ENCODE data around the gene CLCN2.

The CLCN2 gene

GRCh38 chr3:184338511-184338945, 22.9 kb downstream of the CLCN2 start:
- peak; percentile 35 for ATAC-seq
- no peak for TF ChIP-seq ZFP30 (CRISPR knock-in tag; IDR thresholded peaks at IDR 0.05)
- peak; percentile 55; the same call in 1 of the 2 replicates for TF ChIP-seq PATZ1 (CRISPR knock-in tag; IDR thresholded peaks at IDR 0.05; ENCODE audit: borderline replicate concordance)

GRCh38 chr3:184337981-184338380, 23.4 kb downstream of the CLCN2 start:
- TF ChIP-seq ARNTL (CRISPR knock-in tag; IDR thresholded peaks at IDR 0.05; ENCODE audit: borderline replicate concordance, low read depth) (no peak), CSDC2 (CRISPR knock-in tag; IDR thresholded peaks at IDR 0.05) (no peak), OSR1 (CRISPR knock-in tag; IDR thresholded peaks at IDR 0.05) (no peak), ZNF565 (CRISPR knock-in tag; conservative IDR thresholded peaks at IDR 0.05; ENCODE audit: low read depth) (no peak), PATZ1 (CRISPR knock-in tag; IDR thresholded peaks at IDR 0.05; ENCODE audit: borderline replicate concordance) (no peak), ZC3H10 (CRISPR knock-in tag; IDR thresholded peaks at IDR 0.05) (no peak), CREB5 (CRISPR knock-in tag; IDR thresholded peaks at IDR 0.05; ENCODE audit: low read depth) (no peak), ISL1 (CRISPR knock-in tag; IDR thresholded peaks at IDR 0.05) (no peak), TSHZ2 (CRISPR knock-in tag; IDR thresholded peaks at IDR 0.05) (no peak), POU6F1 (CRISPR knock-in tag; IDR thresholded peaks at IDR 0.05; ENCODE audit: borderline replicate concordance, low read depth) (no peak), CSRNP3 (CRISPR knock-in tag; IDR thresholded peaks at IDR 0.05) (no peak), SNAI2 (CRISPR knock-in tag; IDR thresholded peaks at IDR 0.05) (no peak), BACH2 (CRISPR knock-in tag; IDR thresholded peaks at IDR 0.05; ENCODE audit: borderline replicate concordance) (no peak), ZNF70 (CRISPR knock-in tag; IDR thresholded peaks at IDR 0.05) (no peak), ESRRG (CRISPR knock-in tag; IDR thresholded peaks at IDR 0.05) (no peak)
- no peak for ATAC-seq

GRCh38 chr3:184337399-184337714, 24.0 kb downstream of the CLCN2 start, which contains the start of gene FAM131A:
Gene FAM131A (plus strand): TSS chr3:184337600. CDS start chr3:184337631, 31 bp downstream.
- peak; percentile 0; the same call in 1 of the 3 replicates for ATAC-seq
- TF ChIP-seq CREB5 (CRISPR knock-in tag; IDR thresholded peaks at IDR 0.05; ENCODE audit: low read depth) = no peak
- no peak for TF ChIP-seq OSR1 (CRISPR knock-in tag; IDR thresholded peaks at IDR 0.05)
- TF ChIP-seq SNAI2 (CRISPR knock-in tag; IDR thresholded peaks at IDR 0.05) = no peak
- TF ChIP-seq ARNTL (CRISPR knock-in tag; IDR thresholded peaks at IDR 0.05; ENCODE audit: borderline replicate concordance, low read depth) = no peak
- no peak for TF ChIP-seq CSRNP3 (CRISPR knock-in tag; IDR thresholded peaks at IDR 0.05)
- no peak for TF ChIP-seq TCF4 (CRISPR knock-in tag; IDR thresholded peaks at IDR 0.05; ENCODE audit: borderline replicate concordance)
- no peak for TF ChIP-seq ESRRG (CRISPR knock-in tag; IDR thresholded peaks at IDR 0.05)
- no peak for TF ChIP-seq ZNF565 (CRISPR knock-in tag; conservative IDR thresholded peaks at IDR 0.05; ENCODE audit: low read depth)
- no peak for TF ChIP-seq POU6F1 (CRISPR knock-in tag; IDR thresholded peaks at IDR 0.05; ENCODE audit: borderline replicate concordance, low read depth)
- TF ChIP-seq BACH2 (CRISPR knock-in tag; IDR thresholded peaks at IDR 0.05; ENCODE audit: borderline replicate concordance) = no peak
- no peak for TF ChIP-seq ZNF70 (CRISPR knock-in tag; IDR thresholded peaks at IDR 0.05)
- TF ChIP-seq GLIS3 (CRISPR knock-in tag; IDR thresholded peaks at IDR 0.05) = no peak
- TF ChIP-seq TOX (CRISPR knock-in tag; IDR thresholded peaks at IDR 0.05; ENCODE audit: borderline replicate concordance) = no peak
- no peak for TF ChIP-seq ZNF8 (CRISPR knock-in tag; IDR thresholded peaks at IDR 0.05)
